Measurements from ENCODE around the gene CCNDBP1.
"Not testable (repeated sequence)": the region's sequence is repeated elsewhere in the genome, so short reads cannot be mapped to it uniquely, and the experiment has no call there.

CCNDBP1 gene

GRCh38 chr15:43214592-43215295 is 29.5 kb downstream of the CCNDBP1 start:
- no peak for DNase-seq (ENCODE audit: low read depth in 2 of 2)

GRCh38 chr15:43215961-43216360 is 30.8 kb downstream of the CCNDBP1 start:
- no peak for DNase-seq (ENCODE audit: low read depth in 2 of 2)

- no peak for DNase-seq (ENCODE audit: low read depth in 2 of 2)
These were observed 33.9 kb downstream of the CCNDBP1 start for GRCh38 chr15:43218908-43219706.

DNA sequence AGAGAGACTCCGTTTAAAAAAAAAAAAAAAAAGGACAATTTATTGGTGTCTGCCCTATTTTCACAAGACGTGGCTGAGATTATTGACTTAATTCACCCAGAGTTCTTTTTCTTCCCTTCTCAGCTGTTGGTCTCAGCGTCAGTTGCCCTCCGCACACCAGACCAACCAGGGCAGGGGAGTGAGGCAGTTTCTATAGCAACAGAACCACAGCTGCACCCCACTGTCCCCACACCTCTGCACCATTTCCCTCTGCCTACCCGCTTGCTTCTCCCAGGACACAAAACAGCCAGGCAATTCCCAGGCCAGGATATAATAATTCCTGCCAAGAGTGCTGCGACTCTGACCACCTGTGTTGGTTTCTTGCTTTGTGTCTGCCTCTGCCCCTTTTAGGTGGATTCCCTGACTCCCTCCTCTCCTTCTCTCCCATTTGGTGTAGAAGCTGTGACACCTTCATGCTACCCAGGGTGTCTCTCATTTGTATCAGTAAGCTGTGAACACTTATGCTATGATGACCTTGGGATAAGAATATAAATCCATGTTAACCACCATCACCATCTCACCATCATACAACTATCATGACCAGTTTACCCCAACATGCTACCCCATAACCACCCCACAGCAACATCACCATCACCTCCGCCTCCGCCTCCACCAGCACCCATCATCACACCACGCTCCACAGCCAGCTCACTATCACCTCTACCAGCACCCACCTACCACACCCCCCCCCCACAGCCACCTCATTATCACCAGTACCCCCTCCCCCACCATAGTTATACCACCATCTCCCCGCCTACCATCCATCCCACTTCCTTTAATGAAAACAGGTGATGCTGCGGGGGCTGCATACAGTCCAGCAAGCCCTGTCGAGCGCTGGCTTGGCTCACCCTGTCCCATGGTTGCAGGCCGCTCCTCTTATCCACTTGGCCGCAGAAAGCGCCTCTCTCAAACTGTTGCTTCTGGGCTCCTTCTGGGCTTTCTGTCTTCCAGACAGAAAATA is 35.0 kb downstream of the CCNDBP1 start:
- no peak for DNase-seq (ENCODE audit: low read depth in 2 of 2)

DNA sequence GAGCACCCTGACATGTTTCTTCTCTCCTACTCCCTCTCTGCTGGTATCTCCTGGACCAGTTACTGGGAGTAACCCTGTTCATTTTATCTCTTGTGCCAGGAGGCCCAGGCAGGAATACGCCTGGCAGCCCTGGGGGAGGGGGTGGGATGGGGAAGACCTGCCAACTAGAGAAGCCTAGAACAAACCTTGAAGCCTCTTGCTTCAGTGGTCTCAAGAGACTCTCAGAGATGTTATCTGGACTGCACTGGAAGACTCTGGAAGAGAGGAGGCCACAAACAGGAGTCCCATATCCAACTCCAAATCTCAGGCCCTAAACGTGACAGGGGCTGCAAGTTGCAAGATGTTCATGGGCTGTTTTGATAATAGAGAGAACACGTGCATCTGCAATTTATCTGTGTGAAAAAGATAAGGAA is 35.8 kb downstream of the CCNDBP1 start, which contains the start of gene EPB42:
TSS of gene EPB42 (minus strand) at position 28 of the 413 bp plus-strand sequence. CDS start 193 bp downstream, outside the sequence.
- no peak for DNase-seq (ENCODE audit: low read depth in 2 of 2)

DNA sequence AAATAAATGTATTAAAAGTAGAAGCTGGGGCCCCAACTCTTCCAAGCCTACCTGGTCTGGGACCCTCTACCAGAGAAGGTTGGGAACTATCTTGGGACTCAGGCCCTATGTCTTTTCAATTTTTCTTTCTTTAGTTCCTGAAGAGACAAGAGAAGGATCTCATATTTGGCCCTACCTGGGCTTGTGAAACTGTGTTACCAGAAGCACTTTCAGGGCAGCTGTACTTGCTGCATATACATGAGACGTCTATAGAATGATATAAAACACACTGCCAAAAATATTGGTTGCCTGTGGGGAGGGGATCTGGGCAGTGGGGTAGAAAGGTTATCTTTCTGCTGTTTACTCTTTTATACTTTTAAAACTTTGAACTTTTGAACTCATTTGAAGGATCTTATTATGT is 36.2 kb downstream of the CCNDBP1 start:
- DNase-seq (ENCODE audit: low read depth in 2 of 2), result no peak

GRCh38 chr15:43225201-43225949 is 40.2 kb downstream of the CCNDBP1 start:
- no peak for DNase-seq (ENCODE audit: low read depth in 2 of 2)

- not testable (repeated sequence) for DNase-seq (ENCODE audit: low read depth in 2 of 2)
These were observed 40.7 kb downstream of the CCNDBP1 start for GRCh38 chr15:43225950-43226255.

GRCh38 chr15:43226436-43227305 is 41.5 kb downstream of the CCNDBP1 start:
- no peak for DNase-seq (ENCODE audit: low read depth in 2 of 2)

DNA sequence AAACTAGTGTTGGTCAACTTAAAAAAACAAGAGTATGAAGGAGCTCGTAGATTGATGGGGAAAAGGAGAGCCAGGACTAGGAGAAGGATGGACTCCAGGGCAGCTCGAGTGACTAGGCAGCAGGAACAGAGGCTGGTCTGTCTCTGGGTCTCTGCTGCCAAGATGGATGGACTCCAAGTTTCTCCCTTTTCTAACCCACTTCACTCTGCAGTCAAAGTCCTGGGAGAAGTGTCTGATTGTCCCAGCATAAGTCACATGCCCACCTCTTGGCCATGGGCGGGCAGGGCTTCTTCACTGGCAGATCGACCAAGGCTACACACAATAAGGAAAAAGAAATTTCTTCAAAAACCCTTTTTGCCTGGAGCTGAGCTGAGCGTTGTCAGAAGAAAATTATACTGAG is 44.8 kb downstream of the CCNDBP1 start:
- DNase-seq (ENCODE audit: low read depth in 2 of 2), result no peak

GRCh38 chr15:43230640-43231115 is 45.5 kb downstream of the CCNDBP1 start:
- DNase-seq (ENCODE audit: low read depth in 2 of 2), result no peak

GRCh38 chr15:43232289-43232874 is 47.2 kb downstream of the CCNDBP1 start:
- no peak for DNase-seq (ENCODE audit: low read depth in 2 of 2)

GRCh38 chr15:43235536-43235935 is 50.3 kb downstream of the CCNDBP1 start:
- no peak for DNase-seq (ENCODE audit: low read depth in 2 of 2)

DNA sequence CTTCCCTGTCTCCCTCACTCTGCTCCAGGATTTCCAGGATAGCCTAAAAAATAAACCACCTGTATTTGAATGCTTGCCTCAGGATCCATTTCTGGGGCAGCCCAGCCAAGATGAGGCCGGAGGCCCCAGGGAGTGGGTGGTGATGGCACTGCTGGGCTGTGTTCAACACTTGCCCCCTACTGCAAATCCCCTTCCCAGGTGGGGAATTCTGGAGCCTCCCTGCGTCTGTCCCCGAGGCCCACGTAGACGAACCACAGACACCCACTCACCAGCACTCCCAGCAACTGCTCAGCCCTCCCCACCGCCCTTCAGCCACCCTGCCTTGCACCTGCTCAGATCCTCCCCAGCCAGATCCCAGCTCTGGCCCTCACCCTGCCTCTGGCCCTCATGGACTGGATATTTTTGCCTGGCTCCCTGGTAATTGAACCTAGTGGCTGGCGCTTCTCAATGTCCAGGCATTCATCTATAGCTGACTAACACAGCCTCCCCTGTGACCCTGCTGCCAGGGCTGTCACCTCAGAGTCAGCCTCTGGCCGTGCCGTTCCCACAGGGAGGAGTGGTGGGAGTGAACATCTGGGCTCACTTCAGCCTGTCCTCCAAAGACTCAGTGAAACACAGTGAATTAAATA is 52.8 kb downstream of the CCNDBP1 start:
- DNase-seq (ENCODE audit: low read depth in 2 of 2), result no peak

DNA sequence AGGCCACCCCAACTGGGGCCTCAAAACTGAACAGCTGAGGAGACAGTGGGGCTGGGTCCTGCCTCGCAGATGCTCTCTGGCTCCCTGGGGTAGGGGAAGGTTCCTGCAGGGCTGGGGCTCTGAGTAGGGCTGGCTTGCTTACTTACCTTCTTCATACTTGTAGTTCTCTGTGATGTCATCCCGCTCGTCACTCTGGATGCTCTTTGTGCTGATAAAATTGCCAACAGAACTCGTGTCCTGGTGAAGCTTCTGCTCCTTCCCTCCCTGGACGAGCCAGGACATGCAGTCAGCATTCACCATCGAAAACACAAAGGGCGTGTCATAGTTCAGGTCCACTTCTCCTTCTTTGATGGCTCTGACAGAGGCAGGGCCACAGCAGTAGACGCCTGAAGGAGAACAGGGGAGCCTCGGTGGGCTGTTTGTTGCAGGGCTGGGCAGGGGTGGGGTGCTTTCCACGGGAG is 53.5 kb downstream of the CCNDBP1 start:
- DNase-seq (ENCODE audit: low read depth in 2 of 2), result no peak

- DNase-seq (ENCODE audit: low read depth in 2 of 2), result no peak
These were observed 54.7 kb downstream of the CCNDBP1 start for GRCh38 chr15:43239732-43240491.

DNA sequence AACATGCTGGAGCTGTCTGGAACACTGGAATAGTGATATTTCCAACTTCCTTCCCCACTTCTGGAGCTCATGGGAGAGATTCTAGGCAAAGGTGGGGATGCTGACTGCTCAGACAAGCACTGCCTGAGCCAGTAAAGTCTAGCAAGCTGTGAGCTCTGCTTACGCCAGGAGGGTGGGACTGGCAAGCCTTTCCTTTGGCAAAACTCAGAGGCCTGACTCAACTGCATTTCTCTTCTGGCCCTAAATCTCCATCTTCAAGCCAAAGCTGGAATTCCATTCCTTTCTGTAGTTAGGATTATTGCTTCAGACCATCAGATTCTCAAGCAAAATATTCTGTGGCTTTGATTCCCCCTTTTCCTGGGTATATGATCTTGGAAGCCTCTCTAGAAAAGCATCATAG is 55.9 kb downstream of the CCNDBP1 start:
- no peak for DNase-seq (ENCODE audit: low read depth in 2 of 2)

DNA sequence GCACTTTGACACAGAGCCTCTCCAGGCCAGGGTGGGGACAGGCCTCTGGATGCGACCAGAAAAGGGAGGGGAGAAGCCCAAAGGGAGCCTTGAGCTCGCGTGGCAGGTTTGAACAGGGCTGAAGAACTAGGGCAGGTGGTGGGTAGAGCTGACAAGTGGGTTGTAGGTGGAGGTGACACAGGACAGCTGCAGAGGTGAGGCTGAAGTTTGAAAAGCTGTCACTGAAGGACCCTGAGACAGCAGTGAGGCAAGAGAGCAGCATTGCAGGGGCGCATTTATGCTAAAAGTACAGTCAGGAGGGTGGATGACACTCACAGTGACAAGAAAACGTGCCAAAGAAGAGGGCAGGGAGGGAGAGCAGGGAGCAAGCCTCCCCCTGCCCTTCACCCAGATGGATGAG is 57.4 kb downstream of the CCNDBP1 start:
- DNase-seq (ENCODE audit: low read depth in 2 of 2), result no peak

All from stimulated activated CD4-positive, alpha-beta T cell treated with anti-CD3 and anti-CD28 coated beads, Interleukin-1b, Interleukin-23, amount 100 ng/mL, for 1 hour (primary cell).